Left hindlimb (tissue), 1 donor: ENCODE results near the gene VCX2.
"Not testable (repeated sequence)": the region's sequence is repeated elsewhere in the genome, so short reads cannot be mapped to it uniquely, and the experiment has no call there.

Source experiments
- DNase-seq: peaks from one replicate; pipeline ENCODE4 v3.0.0-alpha.2; 2018

Gene VCX2

GRCh38 chrX:8121391-8121790 is 49.7 kb downstream of the VCX2 start:
- DNase-seq = not testable (repeated sequence)
